Astrocyte (in vitro differentiated cells and primary cell): ENCODE results near the gene PPP1R1B.

Experiments
- EZH2 ChIP-seq: IDR thresholded peaks from 2 replicates; pipeline ENCODE4 v1.6.1; 2012; ENCODE audit warnings: mild to moderate bottlenecking, low read length, inconsistent platforms; ENCODE audit not compliant: insufficient read depth
- TF ChIP-seq, protein P1 (sequence below): IDR thresholded peaks from 2 replicates; pipeline ENCODE4 v1.5.1; 2011; ENCODE audit warnings: low read depth, mild to moderate bottlenecking, inconsistent platforms, low read length, moderate library complexity; ENCODE audit not compliant: insufficient read depth

DNA sequence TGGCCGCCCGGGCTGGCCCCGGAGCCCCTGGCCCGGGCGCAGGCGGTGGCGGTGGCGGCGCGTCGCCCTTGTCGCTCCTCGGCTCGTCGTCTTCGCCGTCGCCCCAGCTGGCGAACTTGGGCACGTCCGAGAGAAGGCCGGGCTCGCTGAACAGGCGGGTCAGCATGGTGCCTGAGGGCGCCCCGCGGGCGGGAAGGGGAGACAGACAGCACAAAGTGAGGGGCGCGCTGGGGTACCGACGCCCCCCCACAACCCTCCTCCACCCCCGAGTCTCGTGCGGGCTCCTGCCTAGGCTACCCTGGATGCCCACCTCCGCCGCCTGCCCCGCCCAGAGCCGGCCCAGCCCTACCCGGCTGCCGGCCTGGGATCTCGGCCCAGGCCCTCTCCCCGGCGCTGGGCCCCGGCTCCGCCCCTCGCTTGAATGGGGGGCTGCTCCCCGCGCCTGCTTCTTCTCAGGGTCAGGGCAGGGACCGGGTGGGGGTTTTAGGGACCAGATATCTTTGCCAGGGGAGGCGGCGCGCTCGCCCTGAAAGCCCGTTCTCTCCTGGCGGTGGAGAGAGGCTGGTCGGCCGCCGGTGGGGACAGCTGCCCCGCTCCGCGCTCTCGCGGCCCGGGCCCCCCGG is 20.2 kb upstream of the PPP1R1B start:
- TF ChIP-seq, protein P1, sequence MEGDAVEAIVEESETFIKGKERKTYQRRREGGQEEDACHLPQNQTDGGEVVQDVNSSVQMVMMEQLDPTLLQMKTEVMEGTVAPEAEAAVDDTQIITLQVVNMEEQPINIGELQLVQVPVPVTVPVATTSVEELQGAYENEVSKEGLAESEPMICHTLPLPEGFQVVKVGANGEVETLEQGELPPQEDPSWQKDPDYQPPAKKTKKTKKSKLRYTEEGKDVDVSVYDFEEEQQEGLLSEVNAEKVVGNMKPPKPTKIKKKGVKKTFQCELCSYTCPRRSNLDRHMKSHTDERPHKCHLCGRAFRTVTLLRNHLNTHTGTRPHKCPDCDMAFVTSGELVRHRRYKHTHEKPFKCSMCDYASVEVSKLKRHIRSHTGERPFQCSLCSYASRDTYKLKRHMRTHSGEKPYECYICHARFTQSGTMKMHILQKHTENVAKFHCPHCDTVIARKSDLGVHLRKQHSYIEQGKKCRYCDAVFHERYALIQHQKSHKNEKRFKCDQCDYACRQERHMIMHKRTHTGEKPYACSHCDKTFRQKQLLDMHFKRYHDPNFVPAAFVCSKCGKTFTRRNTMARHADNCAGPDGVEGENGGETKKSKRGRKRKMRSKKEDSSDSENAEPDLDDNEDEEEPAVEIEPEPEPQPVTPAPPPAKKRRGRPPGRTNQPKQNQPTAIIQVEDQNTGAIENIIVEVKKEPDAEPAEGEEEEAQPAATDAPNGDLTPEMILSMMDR, result no peak
- TF ChIP-seq EZH2, result peak; percentile 27
